ENCODE data around the gene PLCG1.

GRCh38 chr20:41136680-41137613 is at the start of gene PLCG1:
- TF ChIP-seq, protein P1, sequence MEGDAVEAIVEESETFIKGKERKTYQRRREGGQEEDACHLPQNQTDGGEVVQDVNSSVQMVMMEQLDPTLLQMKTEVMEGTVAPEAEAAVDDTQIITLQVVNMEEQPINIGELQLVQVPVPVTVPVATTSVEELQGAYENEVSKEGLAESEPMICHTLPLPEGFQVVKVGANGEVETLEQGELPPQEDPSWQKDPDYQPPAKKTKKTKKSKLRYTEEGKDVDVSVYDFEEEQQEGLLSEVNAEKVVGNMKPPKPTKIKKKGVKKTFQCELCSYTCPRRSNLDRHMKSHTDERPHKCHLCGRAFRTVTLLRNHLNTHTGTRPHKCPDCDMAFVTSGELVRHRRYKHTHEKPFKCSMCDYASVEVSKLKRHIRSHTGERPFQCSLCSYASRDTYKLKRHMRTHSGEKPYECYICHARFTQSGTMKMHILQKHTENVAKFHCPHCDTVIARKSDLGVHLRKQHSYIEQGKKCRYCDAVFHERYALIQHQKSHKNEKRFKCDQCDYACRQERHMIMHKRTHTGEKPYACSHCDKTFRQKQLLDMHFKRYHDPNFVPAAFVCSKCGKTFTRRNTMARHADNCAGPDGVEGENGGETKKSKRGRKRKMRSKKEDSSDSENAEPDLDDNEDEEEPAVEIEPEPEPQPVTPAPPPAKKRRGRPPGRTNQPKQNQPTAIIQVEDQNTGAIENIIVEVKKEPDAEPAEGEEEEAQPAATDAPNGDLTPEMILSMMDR (IDR thresholded peaks at IDR 0.05): no peak
- TF ChIP-seq POLR2A (IDR thresholded peaks at IDR 0.05) (peak in 1 of 2 donors; percentile 61), EP300 (IDR thresholded peaks at IDR 0.05) (no peak)

All from suprapubic skin (tissue), 3 donors.